ENCODE results near the gene COG4. TPM values are rescaled to one million over a fixed set of nuclear protein-coding genes. Genes with fewer than 3 reads are reported as not detected.
"Not testable (repeated sequence)": the region's sequence is repeated elsewhere in the genome, so short reads cannot be mapped to it uniquely, and the experiment has no call there.

COG4 gene
- total RNA-seq, 1 donor from 2014 or later: 43.7 TPM

- Histone ChIP-seq H3K27me3 (ENCODE audit: low read depth) (no peaks in the 10 kb centered on the region), H3K4me3 (no peak overlapping the region), H3K36me3 (peaks cover 58% of the 10 kb centered on the region), H3K9me3 (replicated peaks) (no peaks in the 10 kb centered on the region), H3K4me1 (peaks cover 75% of the 10 kb centered on the region), H3K27ac (replicated peaks) (no peak overlapping the region)
- intact Hi-C loops (cut with micrococcal nuclease): loop anchor here (5.0 kb wide), 1 partner anchor 125 kb away; no protein-coding TSS in a partner anchor
- TF ChIP-seq CTCF (IDR thresholded peaks at IDR 0.05; ENCODE audit: borderline replicate concordance): no peak
- DNase-seq: no peak
These were observed 4.1 kb upstream of the COG4 start for GRCh38 chr16:70527315-70527996.

- Histone ChIP-seq H3K27ac (replicated peaks) (no peak overlapping the region), H3K4me3 (no peak overlapping the region), H3K4me1 (peaks cover 82% of the 10 kb centered on the region), H3K9me3 (replicated peaks) (no peaks in the 10 kb centered on the region), H3K27me3 (ENCODE audit: low read depth) (no peaks in the 10 kb centered on the region), H3K36me3 (peaks cover 48% of the 10 kb centered on the region)
- no peak for TF ChIP-seq CTCF (IDR thresholded peaks at IDR 0.05; ENCODE audit: borderline replicate concordance)
- no peak for DNase-seq
- intact Hi-C loops (cut with micrococcal nuclease): loop anchor here (5.0 kb wide), 1 partner anchor 126 kb away; no protein-coding TSS in a partner anchor
These were observed 3.0 kb upstream of the COG4 start for GRCh38 chr16:70526403-70526802.

- H3K9me3 ChIP-seq (replicated peaks); intact Hi-C loops (cut with micrococcal nuclease); H3K27me3 ChIP-seq (ENCODE audit: low read depth): not testable (repeated sequence)
- DNase-seq: peak; percentile 16
- Histone ChIP-seq H3K4me3 (peak overlapping the region; percentile 80), H3K4me1 (peaks cover 72% of the 10 kb centered on the region), H3K27ac (replicated peaks) (peak overlapping the region; percentile 93), H3K36me3 (peaks cover 34% of the 10 kb centered on the region)
These were observed 1.1 kb upstream of the COG4 start for GRCh38 chr16:70524399-70524825.

GRCh38 chr16:70523743-70524398 is 517 bp upstream of the COG4 start, which contains the start of gene SF3B3:
Gene SF3B3 (plus strand): TSS chr16:70523816. CDS start chr16:70526657, 2,841 bp downstream.
- peak within 1 kb of the TSS; percentile 93 for H3K27ac ChIP-seq (replicated peaks)
- no peak for TF ChIP-seq CTCF (IDR thresholded peaks at IDR 0.05; ENCODE audit: borderline replicate concordance)
- H3K4me1 ChIP-seq: peaks cover 67% of the 10 kb centered on the region
- intact Hi-C loops (cut with micrococcal nuclease): no loop called here
- DNase-seq: no peak
- no peaks in the 10 kb centered on the region for H3K27me3 ChIP-seq (ENCODE audit: low read depth)
- H3K36me3 ChIP-seq: peaks cover 30% of the 10 kb centered on the region
- H3K9me3 ChIP-seq (replicated peaks): no peaks in the 10 kb centered on the region
- peak within 1 kb of the TSS; percentile 80 for H3K4me3 ChIP-seq

- H3K27ac ChIP-seq (replicated peaks): peak overlapping the region; percentile 93
- H3K9me3 ChIP-seq (replicated peaks): no peaks in the 10 kb centered on the region
- H3K4me3 ChIP-seq: peak overlapping the region; percentile 80
- H3K36me3 ChIP-seq: peaks cover 31% of the 10 kb centered on the region
- intact Hi-C loops (cut with micrococcal nuclease): no loop called here
- H3K27me3 ChIP-seq (ENCODE audit: low read depth): no peaks in the 10 kb centered on the region
- no peak for TF ChIP-seq CTCF (IDR thresholded peaks at IDR 0.05; ENCODE audit: borderline replicate concordance)
- peaks cover 53% of the 10 kb centered on the region for H3K4me1 ChIP-seq
- DNase-seq: no peak
These were observed 908 bp downstream of the COG4 start for GRCh38 chr16:70522216-70523075.

All from left ventricle myocardium inferior (tissue), 1 donor.